NCI-H774 (cell line): ENCODE measurements around the gene SYVN1.
"Not testable (repeated sequence)": the region's sequence is repeated elsewhere in the genome, so short reads cannot be mapped to it uniquely, and the experiment has no call there.

Source experiments
- DNase-seq: peaks from one replicate; lab custom pipeline; 2025; lab: John Stamatoyannopoulos, UW

SYVN1 gene

GRCh38 chr11:65151331-65151899 lies 17.1 kb upstream of the SYVN1 start:
- no peak for DNase-seq

GRCh38 chr11:65150509-65151299 lies 16.4 kb upstream of the SYVN1 start:
- peak; percentile 19 for DNase-seq

DNA sequence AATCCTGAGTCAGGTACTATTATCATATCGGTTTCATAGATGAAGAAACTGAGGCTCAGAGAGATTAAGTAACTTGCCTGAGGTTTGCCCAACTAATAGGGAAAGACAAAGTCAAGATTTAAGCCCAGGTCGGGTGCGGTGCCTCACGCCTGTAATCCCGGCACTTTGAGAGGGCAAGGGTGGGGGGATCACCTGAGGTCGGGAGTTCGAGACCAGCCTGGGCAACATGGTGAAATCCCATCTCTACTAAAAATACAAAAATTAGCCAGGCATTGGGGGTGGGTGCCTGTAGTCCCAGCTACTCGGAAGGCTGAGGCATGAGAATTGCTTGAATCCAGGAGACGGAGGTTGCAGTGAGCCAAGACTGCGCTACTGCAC lies 15.8 kb upstream of the SYVN1 start:
- not testable (repeated sequence) for DNase-seq

DNA sequence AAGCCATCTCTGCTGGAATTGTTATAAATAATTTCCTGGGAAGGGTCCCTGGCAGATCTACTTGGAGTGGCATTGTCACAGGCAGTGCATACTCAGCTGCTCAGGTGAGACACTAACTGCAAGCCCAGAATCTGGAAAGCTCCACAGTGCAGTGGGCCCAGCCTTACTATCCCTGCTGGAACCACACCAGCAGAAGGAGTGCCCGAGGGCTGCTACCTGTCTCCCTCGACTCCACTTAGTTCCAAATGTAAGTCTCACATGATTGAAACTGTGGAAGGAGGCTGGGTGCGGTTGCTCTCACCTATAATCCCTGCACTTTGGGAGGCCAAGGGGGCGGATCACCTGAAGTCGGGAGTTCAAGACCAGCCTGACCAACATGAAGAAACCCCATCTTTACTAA lies 14.3 kb upstream of the SYVN1 start:
- DNase-seq = no peak

DNA sequence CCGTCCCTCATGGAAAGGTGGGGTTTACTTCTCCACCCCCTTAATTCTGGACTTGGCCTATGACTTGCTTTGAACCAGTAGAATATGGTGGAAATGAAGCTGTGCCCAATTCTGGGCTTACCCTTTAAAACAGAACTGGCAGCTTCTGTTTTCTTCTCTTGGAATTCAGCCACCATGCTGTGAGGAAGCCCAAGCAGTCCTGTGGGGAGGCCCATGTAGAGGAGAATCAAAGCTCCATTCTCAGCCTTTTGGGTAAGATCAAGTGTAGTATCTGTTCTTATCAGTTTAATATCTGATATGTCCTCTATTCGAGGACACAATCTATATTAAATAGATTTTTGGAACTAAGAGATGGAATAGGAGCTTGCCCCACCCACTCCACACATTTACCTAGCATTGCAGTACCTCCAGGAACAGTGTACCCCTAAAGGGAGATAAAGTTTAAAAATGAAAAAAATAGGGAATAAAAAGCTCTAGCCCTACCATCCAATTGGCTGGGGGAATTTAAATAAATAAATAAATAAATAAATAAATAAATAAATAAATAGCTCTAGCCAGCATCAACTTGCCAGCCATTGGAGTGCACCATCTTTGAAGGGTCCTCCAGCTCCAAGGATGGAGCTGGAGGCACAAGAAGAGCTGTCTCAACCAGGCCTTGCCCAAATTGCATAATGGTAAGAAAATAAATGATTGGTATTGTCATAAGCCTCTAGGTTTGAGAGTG lies 13.2 kb upstream of the SYVN1 start:
- no peak for DNase-seq

DNA sequence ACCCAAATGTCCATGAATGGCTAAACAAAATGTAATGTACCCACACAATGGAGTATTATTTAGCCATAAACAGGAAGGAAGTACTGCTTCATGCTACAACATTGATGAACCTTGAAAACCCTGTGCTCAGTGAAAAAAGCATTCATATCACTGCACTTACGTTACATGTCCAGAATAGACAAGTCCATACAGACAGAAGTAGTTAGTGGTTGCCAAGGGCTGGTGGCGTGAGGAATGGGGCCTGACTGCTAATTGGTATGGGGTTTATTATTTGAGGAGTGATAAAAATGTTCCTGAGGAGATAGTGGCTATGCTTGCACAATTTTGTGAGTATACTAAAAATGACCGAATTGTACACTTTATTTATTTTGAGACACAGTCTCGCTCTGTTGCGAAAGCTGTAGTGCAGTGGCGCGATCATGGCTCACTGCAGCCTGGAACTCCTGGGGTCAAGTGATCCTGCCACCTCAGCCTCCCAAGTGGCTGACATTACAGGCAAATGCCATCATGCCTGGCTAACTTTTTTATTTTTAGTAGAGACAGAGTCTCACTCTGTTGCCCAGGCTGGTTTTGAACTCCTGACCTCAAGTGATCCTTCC lies 7.7 kb upstream of the SYVN1 start:
- no peak for DNase-seq

- no peak for DNase-seq
Observed at GRCh38 chr11:65136515-65137096, 2.3 kb upstream of the SYVN1 start.

DNA sequence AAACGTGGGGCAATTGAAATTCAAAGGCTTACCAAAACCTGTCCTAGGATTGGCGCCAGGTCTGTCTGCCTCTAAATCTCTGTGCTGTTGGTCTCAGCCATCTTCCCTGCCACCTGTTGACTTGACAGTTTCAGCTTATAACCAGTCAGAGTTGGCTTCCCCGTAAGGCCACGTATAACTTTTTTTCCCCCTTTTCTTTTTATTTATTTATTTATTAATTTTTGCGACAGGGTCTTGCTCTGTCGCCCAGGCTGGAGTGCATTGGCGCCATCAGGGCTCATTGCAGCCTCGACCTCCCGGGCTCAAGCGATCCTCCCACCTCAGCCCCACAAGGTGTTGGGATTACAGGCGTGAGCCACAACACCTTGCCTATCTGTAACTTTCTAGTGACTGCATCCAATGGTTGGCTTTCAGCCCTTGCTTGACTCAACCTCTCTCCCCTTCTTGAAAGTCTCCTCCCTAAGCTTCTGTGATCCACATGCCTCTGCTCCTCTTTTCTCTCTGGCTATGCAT lies 1.4 kb upstream of the SYVN1 start:
- DNase-seq = no peak

DNA sequence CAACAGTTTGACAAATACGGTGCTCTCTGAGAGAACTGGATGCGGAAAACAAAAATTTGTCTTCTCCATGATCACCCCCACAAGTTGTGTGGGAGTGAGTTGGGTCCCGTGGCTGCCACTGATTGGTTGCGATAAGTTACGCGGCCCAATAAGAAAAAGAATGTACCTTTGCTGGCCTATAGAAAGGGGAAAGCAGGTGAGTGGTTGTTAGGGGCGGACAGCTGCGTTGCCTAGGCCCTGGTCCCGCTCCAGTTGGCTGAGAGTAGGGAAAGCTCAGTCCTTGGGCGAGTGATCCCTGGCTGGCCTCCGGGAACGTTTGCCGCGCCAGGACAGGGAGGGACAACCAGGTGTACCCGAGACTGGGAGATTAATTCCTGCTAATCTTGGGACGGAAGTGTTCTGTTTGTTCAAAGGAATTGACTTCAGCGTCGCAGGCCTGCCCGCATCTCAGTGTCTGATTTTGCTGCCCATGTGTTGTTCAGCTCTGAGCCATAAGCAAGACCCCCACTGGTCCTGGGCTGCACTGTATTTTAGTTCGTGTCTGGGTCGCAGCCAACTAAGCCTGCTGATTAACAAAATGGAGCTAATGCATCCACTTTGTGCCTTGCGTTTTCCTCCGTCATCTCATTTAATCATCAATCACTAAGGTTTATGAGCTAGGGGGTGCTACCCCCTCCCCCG lies 773 bp upstream of the SYVN1 start:
- peak; percentile 98 for DNase-seq

DNA sequence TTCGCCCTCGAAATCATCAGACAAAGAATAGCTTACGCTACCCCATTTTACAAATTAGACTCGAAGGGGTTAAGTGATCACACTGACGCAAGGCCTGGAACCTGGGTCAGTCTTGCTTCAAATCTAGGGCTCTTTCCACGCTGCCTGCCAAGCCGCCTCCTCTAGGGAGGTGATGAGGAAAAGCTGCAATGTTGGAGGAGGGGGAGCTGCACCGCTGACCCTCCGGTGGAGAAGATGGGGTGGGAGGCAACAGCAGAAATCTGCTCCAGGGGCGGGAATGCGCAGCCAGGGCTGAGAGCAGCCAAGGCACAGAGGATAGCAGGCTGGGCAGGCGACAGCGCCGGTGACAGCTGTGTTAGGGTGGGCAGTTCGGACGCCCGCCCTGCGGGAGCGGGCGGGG lies 595 bp downstream of the SYVN1 start:
- DNase-seq = no peak

DNA sequence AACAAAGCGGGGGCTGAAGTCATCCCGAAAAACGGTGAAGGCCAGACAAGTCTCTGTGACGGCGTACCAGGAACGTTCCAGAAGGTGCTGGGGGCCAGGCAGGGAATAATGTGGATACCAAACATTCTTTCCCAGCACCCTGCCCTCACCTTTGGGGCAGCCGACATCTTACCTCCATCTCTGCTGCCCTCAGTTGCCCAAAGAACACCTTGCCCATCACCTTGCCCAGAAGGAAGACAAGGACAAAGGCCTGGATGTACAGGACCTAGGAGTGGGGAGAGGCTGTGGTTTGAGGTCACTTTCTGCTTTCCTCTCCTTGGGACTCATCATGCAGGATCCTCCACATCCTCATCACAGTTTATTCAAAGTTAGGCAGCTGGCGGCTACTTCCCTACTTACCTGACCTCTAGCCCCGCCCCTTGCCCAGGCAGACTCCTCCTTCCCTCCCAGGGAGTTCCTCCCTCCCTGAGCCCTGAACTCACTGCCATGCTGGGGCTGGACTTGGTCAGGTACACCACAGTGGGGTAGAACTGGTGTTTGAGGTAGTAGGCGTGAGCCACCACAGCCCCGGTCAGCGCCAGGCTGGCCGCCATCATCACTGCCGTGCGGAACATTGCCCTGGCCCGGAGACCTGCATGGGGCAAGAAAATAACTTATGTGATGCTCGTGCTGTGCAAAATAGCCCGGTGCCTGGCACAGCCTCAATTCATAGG lies 1.2 kb downstream of the SYVN1 start:
- DNase-seq = peak; percentile 51

GRCh38 chr11:65132238-65132987 lies 1.9 kb downstream of the SYVN1 start:
- DNase-seq = no peak

- no peak for DNase-seq
Observed at GRCh38 chr11:65131895-65132237, 2.5 kb downstream of the SYVN1 start.

DNA sequence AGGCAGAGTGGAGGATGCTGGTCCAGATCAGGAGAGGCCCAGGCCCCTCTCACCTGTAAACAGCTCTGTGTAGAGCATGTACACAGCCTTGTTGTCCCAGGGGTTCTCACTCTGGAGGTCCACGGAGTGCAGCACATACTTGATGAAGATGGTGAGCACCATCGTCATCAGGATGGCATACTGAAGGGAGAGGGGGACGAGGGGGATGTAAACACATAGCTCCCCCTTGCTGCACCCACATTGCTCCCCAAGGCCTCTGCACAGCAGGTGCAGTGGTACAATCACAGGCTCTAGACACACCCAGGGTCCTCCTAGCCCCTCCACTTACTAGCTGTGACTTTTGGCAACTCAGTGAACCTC lies 2.9 kb downstream of the SYVN1 start:
- no peak for DNase-seq

- no peak for DNase-seq
Observed at GRCh38 chr11:65130631-65131416, 3.5 kb downstream of the SYVN1 start.

GRCh38 chr11:65129649-65130441 lies 4.5 kb downstream of the SYVN1 start:
- no peak for DNase-seq

DNA sequence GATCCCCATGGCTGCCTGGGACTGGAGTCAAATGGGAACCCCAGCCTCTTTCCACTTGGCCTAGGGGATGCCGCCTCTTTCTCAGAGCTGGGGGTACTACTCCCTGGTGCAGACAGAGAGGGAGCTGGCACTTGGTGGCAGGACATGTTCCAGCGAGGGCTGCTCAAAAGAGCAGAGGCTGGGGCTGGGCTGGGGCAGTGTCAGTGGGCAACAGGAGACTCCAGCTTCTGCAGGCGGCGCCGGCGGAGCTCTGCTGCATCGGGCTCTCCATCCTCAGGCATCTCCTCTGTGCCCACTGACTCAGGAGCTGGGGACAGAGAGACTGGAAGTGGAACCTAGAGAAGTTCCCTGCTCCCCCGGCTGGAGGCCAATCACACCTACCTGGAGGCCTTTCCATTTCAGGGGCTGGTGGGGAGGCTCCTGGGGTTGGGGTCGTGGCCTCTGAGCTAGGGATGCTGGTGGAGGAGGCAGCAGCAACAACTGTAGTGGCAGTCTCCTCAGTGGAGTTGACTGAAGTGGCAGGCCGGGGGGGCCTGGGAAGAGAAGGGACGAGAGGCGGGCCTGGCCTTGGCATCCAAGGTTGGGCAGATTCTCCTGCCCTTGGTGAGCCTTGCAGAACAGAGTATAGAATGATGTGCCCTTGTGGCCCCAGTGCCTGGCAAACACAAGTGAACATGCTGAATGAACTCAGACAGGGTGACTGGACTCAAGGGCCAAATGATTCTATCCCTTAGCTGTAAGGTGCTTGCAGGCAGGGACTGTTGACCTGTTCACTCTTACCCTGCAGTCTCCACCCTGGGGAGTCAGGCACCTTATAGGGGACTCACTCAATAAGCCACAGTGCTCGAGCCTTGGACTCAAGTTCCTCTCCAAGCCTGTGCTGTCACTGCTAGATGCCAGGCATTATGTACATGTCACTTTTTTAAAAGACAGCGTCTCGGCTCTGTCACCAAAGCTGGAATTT lies 5.9 kb downstream of the SYVN1 start:
- no peak for DNase-seq
